ENCODE data around the gene IMP3.

DNA sequence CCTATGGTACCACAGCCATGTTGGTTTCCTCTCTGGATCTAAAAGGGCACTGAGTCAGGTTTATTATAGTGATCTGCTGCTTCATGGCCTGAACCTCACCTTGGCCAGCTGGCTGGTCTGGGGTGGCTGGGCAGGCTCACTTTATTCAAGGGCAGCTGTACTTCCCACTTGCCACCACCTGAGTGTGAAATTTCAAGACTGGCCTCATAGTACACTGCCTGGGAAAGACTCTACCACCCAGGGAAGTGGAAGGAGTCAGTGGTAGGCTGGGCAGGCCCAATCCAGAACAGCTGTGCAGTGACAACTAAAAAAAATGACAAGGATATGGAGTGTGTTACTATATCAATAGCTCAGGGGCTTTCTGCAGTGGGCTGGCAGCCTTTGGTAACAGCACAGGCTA, 23.3 kb downstream of the IMP3 start:
- no peak for TF ChIP-seq CTCF (IDR thresholded peaks at IDR 0.05)
- TF ChIP-seq POLR2A (IDR thresholded peaks at IDR 0.05) = no peak
- no peak for TF ChIP-seq POLR2AphosphoS5 (IDR thresholded peaks at IDR 0.05)
